ENCODE results near the gene NXN.

GRCh38 chr17:948284-948852 is 31.2 kb downstream of the NXN start:
- TF ChIP-seq CTCF (IDR thresholded peaks at IDR 0.05), result no peak
- no peak for TF ChIP-seq POLR2A (IDR thresholded peaks at IDR 0.05)
